ENCODE measurements around the gene SYTL1.

SYTL1 gene

DNA sequence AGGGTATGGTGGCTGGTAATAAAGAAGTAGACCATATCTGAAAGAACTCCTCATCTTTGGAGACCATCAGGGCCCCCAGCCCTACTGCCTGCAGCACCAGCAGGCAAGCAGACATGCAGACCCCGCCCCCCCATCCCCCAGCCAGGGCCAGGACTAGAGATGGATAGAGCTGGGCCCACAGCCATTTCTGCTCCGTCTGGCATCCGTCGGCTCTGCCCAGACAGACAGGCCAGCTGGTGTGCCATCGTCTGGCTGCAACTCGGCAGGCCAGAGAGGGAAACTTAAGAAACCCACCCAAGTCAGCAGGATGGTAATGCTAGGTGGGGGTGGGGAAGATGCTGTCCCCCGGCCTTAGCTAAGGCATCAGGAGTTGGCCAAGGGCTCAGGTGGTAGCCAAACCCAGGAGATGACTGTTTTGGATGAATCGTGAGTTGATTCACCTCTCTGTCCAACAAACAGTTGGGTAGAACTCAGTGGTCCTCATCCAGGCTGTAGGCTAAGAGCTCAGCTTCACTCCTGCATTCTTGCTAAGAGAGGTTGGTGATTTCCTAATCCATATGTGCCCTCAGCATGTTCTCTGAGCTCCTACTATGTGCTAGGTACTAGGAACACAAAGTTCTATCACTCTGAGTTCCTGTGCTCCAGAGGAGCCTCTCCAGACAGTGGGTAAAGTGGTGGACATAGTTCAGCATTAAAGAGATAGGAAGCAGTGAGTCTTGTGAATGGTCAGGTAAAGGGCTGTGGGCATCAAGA, 43.0 kb upstream of the SYTL1 start:
- peak overlapping the region; percentile 99 for H3K27ac ChIP-seq
- TF ChIP-seq, protein P1, sequence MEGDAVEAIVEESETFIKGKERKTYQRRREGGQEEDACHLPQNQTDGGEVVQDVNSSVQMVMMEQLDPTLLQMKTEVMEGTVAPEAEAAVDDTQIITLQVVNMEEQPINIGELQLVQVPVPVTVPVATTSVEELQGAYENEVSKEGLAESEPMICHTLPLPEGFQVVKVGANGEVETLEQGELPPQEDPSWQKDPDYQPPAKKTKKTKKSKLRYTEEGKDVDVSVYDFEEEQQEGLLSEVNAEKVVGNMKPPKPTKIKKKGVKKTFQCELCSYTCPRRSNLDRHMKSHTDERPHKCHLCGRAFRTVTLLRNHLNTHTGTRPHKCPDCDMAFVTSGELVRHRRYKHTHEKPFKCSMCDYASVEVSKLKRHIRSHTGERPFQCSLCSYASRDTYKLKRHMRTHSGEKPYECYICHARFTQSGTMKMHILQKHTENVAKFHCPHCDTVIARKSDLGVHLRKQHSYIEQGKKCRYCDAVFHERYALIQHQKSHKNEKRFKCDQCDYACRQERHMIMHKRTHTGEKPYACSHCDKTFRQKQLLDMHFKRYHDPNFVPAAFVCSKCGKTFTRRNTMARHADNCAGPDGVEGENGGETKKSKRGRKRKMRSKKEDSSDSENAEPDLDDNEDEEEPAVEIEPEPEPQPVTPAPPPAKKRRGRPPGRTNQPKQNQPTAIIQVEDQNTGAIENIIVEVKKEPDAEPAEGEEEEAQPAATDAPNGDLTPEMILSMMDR (conservative IDR thresholded peaks at IDR 0.05; ENCODE audit: low read depth) = no peak
- CTCF ChIA-PET = interaction anchor here (0.6 to 4.5 kb wide), 8 partner anchors 10 to 360 kb away, joined by 3 to 45 read pairs (median 4); no protein-coding TSS in a partner anchor
- no peak for DNase-seq (ENCODE audit: low spot score)
- POLR2A ChIA-PET (ENCODE audit: low non-redundant PET) = interaction anchor here (1.0 kb wide), 1 partner anchor 70 kb away, joined by 3 read pairs; no protein-coding TSS in a partner anchor

DNA sequence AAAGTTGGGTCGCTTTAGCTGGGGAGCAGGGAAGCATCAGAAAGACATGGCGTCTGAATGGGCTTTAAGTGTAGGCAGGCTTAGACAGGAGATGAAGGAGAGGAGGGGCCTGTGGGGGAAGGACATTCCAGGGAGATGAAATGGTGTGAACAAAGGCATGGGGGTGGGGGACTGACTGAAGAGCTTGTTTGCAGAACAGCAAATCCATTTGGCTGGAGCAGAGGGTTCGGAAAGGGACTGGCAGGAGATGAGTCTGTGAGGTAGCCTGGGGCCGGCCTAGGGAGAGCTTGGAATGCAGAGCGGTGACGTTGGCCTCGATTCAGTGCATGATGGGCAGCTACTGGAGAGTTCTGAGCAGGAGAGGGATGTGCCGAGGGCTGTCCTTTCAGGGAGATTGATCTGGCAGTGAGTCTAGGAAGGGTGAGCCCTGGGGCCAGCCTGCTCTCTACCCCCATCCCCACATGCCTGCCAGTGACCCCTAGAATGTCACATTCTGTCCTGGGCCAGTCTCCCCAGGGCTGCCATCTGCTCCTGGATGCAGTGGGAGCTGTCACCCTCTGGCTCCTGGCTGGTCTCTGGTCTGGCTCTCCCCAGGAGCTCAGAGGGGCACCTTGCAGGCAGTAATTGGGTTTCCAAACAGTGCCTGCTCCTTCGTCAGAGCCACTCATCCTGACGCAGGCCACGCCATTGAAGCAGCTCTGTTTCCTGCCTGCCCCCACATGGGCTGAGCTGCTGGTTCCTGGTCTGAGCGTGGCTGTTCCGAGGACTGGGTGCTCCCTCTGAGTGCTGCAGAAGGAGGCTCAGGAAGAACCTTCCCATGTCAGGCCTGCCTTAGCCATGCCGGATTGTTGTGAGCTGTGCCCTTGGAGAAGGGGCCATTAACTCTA, 42.2 kb upstream of the SYTL1 start:
- POLR2A ChIA-PET (ENCODE audit: low non-redundant PET) = interaction anchor here (1.0 to 1.3 kb wide), 3 partner anchors 66 to 83 kb away, joined by 3 to 5 read pairs (median 4); partner anchors contain the start of gene CD164L2
- peak overlapping the region; percentile 99 for H3K27ac ChIP-seq
- peak; percentile 97 for DNase-seq (ENCODE audit: low spot score)
- CTCF ChIA-PET = interaction anchor here (0.5 to 4.5 kb wide), 13 partner anchors 9 to 307 kb away, joined by 3 to 45 read pairs (median 5); partner anchors contain the start of genes MAP3K6 and SYTL1
- TF ChIP-seq, protein P1 (conservative IDR thresholded peaks at IDR 0.05; ENCODE audit: low read depth) = no peak

DNA sequence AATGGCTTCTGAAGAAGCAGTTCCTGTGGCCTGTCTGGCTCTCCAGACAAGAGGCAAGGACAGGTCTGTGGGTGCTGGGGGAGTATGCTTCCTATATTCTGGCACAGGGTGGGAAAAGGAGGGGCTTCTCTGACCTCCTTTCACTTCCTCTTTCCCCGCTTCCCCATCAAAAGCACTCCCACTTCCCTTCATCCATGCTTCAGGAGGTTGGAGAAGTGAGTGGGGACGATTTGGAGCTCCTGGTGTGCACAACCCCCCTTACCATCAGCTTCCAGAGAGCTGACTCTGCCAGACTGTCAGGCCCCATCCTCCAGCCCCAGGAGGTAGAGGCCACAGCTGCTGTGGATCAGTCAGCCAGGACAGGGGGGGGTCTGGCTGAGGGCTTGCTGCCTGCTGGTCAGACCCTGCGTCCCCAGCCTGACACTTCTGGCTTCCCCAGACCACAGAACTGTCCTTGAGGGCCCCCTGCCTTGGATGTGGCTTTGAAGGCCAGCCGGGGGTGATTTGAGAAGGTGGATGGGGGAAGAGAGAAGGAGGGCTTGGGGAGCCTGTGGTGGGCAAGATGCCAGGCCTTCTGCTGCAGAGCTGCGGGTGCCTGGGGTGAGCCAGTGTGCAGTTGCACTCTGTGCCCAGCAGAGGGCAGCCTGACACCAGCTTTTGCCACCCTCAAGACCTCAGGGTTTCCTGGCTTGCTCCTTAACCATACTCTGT, 41.3 kb upstream of the SYTL1 start:
- peak overlapping the region; percentile 99 for H3K27ac ChIP-seq
- ChIA-PET CTCF (interaction anchor here (0.5 to 4.5 kb wide), 25 partner anchors 9 to 362 kb away, joined by 3 to 45 read pairs (median 4); partner anchors contain the start of genes CD164L2, MAP3K6 and SYTL1), POLR2A (ENCODE audit: low non-redundant PET) (interaction anchor here (0.7 to 1.3 kb wide), 4 partner anchors 42 to 227 kb away, joined by 3 to 5 read pairs (median 4); partner anchors contain the start of gene CD164L2)
- DNase-seq (ENCODE audit: low spot score) = peak; percentile 87
- TF ChIP-seq, protein P1 (conservative IDR thresholded peaks at IDR 0.05; ENCODE audit: low read depth) = peak; percentile 95

DNA sequence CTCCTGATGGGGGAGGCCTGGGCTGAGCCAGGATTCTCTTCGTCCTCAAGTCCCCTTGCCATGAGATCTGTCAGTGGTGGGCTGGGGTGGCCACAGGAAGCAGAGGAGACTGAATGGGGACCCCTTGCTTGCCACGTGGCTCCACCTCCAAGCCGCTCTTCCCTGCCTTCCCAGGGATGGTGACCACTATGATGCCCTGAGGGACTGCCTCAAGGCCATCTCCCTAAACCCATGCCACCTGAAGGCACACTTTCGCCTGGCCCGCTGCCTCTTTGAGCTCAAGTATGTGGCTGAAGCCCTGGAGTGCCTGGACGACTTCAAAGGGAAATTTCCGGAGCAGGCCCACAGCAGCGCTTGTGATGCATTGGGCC, 40.8 kb upstream of the SYTL1 start:
- ChIA-PET CTCF (interaction anchor here (0.6 to 4.5 kb wide), 20 partner anchors 12 to 362 kb away, joined by 3 to 45 read pairs (median 4); partner anchors contain the start of genes CD164L2, MAP3K6 and SYTL1), POLR2A (ENCODE audit: low non-redundant PET) (interaction anchor here (0.7 to 1.3 kb wide), 3 partner anchors 42 to 82 kb away, joined by 4 to 5 read pairs (median 4); partner anchors contain the start of gene CD164L2)
- no peak for DNase-seq (ENCODE audit: low spot score)
- TF ChIP-seq, protein P1 (conservative IDR thresholded peaks at IDR 0.05; ENCODE audit: low read depth) = peak; percentile 36
- H3K27ac ChIP-seq = peak overlapping the region; percentile 99

DNA sequence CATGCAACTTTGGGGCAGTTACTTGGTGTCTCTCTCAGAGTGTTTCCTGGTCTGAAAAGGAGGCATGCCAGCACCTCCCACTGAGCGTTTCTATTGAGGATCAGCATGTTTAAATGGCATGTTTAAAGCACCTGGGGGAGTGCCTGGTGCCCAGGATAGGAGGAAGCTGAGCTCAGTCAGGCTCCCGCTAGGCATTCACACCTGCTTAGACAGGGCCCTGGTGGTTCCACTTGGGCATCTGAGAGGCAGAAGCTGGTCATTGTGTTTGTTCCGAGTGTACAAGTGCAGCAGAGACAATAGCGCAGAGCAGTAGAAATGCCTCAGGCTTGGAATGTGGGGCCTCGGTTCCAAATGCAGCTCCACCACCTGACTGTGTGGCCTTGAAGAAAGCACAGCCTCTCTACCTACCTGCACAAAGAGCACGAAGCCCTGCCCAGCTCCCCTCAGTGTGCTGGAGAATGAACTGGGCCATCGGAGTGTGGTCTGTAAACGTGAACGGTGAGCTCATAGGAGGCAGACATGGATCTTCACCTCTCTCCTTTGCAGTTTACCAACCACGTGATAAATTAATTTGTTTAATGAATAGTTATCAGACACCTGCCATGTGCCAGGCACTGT, 40.1 kb upstream of the SYTL1 start:
- TF ChIP-seq, protein P1 (conservative IDR thresholded peaks at IDR 0.05; ENCODE audit: low read depth) = no peak
- ChIA-PET POLR2A (ENCODE audit: low non-redundant PET) (interaction anchor here (0.5 to 0.6 kb wide), 2 partner anchors 14 to 307 kb away, joined by 4 to 7 read pairs; no protein-coding TSS in a partner anchor), CTCF (interaction anchor here (0.6 to 4.5 kb wide), 12 partner anchors 11 to 336 kb away, joined by 3 to 45 read pairs (median 7); partner anchors contain the start of genes CD164L2 and MAP3K6)
- H3K27ac ChIP-seq = peak overlapping the region; percentile 99
- no peak for DNase-seq (ENCODE audit: low spot score)

All from RWPE1 (cell line).